Measurements from ENCODE around the gene MEGF10.

MEGF10 gene

GRCh38 chr5:127418367-127418766 lies 127.8 kb downstream of the MEGF10 start:
- no peak for DNase-seq

DNA sequence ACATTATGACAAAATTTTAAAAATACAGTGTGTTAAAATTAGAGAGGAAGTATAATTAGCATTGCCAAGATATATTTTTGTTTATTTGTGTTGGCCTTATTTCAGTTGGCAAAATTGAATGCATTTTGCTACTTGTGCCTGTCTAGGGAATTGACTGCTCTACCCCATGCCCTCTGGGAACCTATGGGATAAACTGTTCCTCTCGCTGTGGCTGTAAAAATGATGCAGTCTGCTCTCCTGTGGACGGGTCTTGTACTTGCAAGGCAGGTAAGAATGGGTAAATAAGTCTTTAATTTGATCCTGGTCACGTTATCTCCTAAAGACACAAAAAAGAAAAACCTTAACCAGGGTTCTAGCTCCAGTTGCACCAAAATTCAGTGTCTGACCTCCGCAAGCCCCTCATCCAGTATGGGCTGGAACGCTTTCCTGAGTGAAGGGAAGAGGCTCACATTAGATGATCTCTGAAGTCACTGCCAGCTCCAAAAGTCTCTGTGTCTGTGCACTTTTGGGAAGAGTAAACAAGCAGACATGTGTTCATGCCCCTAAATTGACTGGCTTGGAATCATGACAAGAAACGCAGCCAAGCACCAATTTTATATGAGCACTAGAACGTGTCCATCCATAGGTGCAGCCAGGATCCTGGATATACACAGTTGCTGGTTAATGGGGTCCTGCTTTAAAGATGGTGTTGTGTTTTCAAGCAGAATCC lies 128.5 kb downstream of the MEGF10 start:
- no peak for DNase-seq

- no peak for DNase-seq
These were observed 129.2 kb downstream of the MEGF10 start for GRCh38 chr5:127419683-127420257.

- no peak for DNase-seq
These were observed 130.2 kb downstream of the MEGF10 start for GRCh38 chr5:127420758-127421157.

GRCh38 chr5:127421471-127421870 lies 130.9 kb downstream of the MEGF10 start:
- DNase-seq, result no peak

- no peak for DNase-seq
These were observed 132.7 kb downstream of the MEGF10 start for GRCh38 chr5:127423173-127423798.

- DNase-seq, result no peak
These were observed 134.4 kb downstream of the MEGF10 start for GRCh38 chr5:127425037-127425436.

DNA sequence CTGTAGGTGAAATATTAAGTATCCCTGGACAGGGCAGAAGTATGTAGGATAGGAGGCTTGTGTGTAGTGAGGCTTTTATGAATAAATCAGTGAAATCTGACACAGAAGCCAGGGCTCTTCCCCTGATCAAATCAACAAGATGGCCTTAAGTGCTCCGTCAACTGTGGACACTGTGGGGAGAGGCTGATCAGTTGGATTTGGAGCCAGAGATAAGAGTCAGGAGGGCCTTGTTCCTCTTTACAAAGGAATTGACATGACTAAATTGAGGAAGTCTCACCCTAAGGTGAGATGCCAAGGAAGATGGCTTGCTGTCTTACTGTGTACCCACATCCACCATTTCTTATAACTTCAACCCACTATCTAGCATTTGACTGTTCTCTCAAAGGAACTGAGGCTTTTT lies 135.3 kb downstream of the MEGF10 start:
- DNase-seq, result no peak

DNA sequence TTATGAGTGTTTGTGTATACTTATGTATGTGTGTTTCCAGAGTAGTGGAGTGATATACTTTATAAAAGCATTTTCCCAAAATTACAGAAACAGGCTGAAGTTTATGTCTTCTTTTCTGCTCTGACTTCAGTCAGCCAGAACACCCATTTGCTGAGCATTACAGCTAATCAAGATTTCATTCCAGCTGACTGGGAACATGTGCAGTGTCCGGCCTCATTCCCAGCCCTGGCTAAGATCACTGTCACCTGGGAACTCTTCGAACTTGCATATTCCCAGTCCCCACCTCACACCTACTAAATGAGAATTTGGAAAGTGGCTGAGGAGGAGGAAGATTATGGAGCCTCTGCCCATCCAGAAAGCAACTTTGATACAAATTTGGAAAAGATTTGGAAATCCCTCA lies 136.1 kb downstream of the MEGF10 start:
- DNase-seq, result no peak

- DNase-seq, result no peak
These were observed 137.7 kb downstream of the MEGF10 start for GRCh38 chr5:127428276-127428675.

- DNase-seq, result no peak
These were observed 138.2 kb downstream of the MEGF10 start for GRCh38 chr5:127428748-127429147.

- no peak for DNase-seq
These were observed 139.3 kb downstream of the MEGF10 start for GRCh38 chr5:127429928-127430327.

GRCh38 chr5:127430627-127431026 lies 140.0 kb downstream of the MEGF10 start:
- no peak for DNase-seq

- no peak for DNase-seq
These were observed 141.5 kb downstream of the MEGF10 start for GRCh38 chr5:127431977-127432585.

- DNase-seq, result no peak
These were observed 142.9 kb downstream of the MEGF10 start for GRCh38 chr5:127433526-127433925.

- DNase-seq, result no peak
These were observed 144.0 kb downstream of the MEGF10 start for GRCh38 chr5:127434588-127434987.

DNA sequence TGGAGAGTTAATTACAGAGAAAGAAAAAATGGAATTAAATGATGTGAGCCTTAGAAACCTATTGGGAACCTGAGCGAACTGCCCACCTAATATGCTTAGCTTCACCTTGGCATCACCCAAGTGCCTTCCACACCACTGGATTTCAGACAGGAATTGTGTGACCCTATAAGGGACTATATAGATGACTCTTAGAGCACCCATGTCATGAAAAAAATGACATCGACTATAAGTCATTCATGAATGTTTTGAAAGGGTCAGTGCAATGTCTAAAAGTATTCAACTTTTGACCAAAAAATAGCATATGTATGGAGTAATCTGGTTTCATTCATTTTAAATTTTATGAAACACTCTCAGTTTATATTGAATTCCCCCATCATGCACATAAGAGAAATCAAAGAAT lies 145.2 kb downstream of the MEGF10 start:
- DNase-seq, result no peak

GRCh38 chr5:127439644-127440043 lies 149.0 kb downstream of the MEGF10 start:
- no peak for DNase-seq

- no peak for DNase-seq
These were observed 150.2 kb downstream of the MEGF10 start for GRCh38 chr5:127440831-127441230.

DNA sequence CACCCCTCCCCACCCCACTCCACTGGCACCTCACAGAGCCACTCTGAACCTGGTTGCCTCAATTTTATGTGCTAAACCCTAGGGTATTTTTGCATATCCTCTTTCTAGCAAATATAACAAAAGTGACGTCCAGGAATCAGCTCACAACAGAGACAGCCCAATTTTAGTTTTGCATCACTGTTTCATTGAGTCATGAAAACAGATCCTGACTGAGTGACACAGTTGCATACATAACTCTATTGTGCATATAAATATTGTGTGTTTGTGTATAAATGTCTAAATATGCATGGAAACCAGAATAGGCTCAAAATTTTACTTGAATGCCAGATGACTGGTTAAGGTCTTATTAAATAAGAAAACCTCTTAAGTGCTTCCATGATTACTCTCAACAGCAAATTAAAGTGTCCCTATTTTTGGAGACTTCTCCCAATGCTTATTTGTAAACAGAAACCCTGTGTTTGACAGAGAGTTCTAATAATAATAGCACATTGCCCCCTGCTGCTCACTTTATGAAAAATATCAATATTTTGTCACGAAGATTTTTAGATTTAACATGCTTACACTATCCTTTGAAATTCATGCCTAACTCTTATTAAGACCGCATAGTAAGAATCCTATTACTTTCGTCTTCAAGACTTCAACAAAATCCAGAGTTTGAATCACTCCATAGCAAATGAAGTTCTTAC lies 151.3 kb downstream of the MEGF10 start:
- no peak for DNase-seq

GRCh38 chr5:127444171-127444570 lies 153.6 kb downstream of the MEGF10 start:
- DNase-seq, result no peak

DNA sequence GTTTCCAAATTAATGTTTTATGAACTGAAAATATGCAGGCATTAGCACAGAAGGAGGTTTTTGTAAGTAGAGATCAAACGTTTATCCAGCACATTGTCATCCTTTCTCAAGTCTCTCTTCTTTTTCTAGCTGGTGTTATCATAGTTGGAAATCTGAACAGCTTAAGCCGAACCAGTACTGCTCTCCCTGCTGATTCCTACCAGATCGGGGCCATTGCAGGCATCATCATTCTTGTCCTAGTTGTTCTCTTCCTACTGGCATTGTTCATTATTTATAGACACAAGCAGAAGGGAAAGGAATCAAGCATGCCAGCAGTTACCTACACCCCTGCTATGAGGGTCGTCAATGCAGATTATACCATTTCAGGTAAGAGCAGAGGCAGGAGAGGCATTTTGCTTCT lies 154.7 kb downstream of the MEGF10 start:
- DNase-seq, result no peak

- no peak for DNase-seq
These were observed 156.0 kb downstream of the MEGF10 start for GRCh38 chr5:127446626-127447025.

Measured in activated CD8-positive, alpha-beta memory T cell treated with anti-CD3 and anti-CD28 coated beads, Interleukin-2, amount 50 U/mL, for 48 hours (primary cell).